Upper lobe of left lung (tissue), 4 donors: Measurements from ENCODE around the gene MAP2K4.

Experiments
- POLR2A ChIP-seq, 4 donors: fragments of 450-650 bp; IDR thresholded peaks; one replicate each; pipeline ENCODE4 v1.5.1; 2016 to 2017; ENCODE audit warnings: antibody characterized with exemption in 4 of 4, mild to moderate bottlenecking in 2 of 4
- TF ChIP-seq, protein P1 (sequence below), 6 experiments: fragments of 450-650 bp in 4 of 6; fragments of 200-600 bp in 2 of 6; sonication (generic) in 2 of 6; IDR thresholded peaks; one replicate each; pipeline ENCODE4 v1.5.1; 2016 to 2019; ENCODE audit warnings: antibody characterized with exemption in 6 of 6

DNA sequence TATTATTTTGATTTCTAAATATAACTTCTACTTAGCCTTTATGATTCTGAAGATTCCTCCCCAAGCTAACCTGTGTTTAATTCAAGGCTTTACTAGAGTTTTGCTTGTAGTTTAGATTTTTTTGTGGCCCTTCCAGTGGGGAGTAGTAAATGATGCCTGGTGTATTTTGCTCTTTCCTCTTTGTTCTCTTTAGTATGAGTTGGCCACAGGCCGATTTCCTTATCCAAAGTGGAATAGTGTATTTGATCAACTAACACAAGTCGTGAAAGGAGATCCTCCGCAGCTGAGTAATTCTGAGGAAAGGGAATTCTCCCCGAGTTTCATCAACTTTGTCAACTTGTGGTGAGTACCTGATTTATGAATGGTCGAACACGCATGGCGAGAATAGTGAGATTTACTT is 108.3 kb downstream of the MAP2K4 start:
- no peak for TF ChIP-seq POLR2A (IDR thresholded peaks at IDR 0.05)
- TF ChIP-seq, protein P1, sequence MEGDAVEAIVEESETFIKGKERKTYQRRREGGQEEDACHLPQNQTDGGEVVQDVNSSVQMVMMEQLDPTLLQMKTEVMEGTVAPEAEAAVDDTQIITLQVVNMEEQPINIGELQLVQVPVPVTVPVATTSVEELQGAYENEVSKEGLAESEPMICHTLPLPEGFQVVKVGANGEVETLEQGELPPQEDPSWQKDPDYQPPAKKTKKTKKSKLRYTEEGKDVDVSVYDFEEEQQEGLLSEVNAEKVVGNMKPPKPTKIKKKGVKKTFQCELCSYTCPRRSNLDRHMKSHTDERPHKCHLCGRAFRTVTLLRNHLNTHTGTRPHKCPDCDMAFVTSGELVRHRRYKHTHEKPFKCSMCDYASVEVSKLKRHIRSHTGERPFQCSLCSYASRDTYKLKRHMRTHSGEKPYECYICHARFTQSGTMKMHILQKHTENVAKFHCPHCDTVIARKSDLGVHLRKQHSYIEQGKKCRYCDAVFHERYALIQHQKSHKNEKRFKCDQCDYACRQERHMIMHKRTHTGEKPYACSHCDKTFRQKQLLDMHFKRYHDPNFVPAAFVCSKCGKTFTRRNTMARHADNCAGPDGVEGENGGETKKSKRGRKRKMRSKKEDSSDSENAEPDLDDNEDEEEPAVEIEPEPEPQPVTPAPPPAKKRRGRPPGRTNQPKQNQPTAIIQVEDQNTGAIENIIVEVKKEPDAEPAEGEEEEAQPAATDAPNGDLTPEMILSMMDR (IDR thresholded peaks at IDR 0.05): no peak
